ENCODE data around the gene ARHGAP10.

Gene ARHGAP10

GRCh38 chr4:147760695-147761094, 28.8 kb downstream of the ARHGAP10 start:
- no peak for ATAC-seq (ENCODE audit: insufficient read depth, low read depth)
- H3K27ac ChIP-seq (ENCODE audit: low read length): no peak overlapping the region

GRCh38 chr4:147761218-147761883, 29.5 kb downstream of the ARHGAP10 start:
- H2AFZ ChIP-seq (ENCODE audit: low read depth, low read length): no peak overlapping the region
- no peaks in the 10 kb centered on the region for H3K9me3 ChIP-seq (ENCODE audit: insufficient read depth, low read length, severe bottlenecking)
- H3K27me3 ChIP-seq (ENCODE audit: insufficient read depth, low read length, poor library complexity): no peaks in the 10 kb centered on the region
- ATAC-seq (ENCODE audit: insufficient read depth, low read depth) (no peak), DNase-seq (no peak)
- H3K79me2 ChIP-seq (ENCODE audit: insufficient read depth, low read length): no peaks in the 10 kb centered on the region
- no peaks in the 10 kb centered on the region for H4K20me1 ChIP-seq (ENCODE audit: insufficient read depth, low read length)
- no peaks in the 10 kb centered on the region for H3K36me3 ChIP-seq (ENCODE audit: insufficient read depth, low read length)
- no peak overlapping the region for H3K4me3 ChIP-seq (ENCODE audit: low read depth in 1 of 2, low read length in 2 of 2)
- no peak for TF ChIP-seq EZH2 (IDR thresholded peaks at IDR 0.05; ENCODE audit: borderline replicate concordance, low read depth, low read length, severe bottlenecking)
- TF ChIP-seq CTCF (IDR thresholded peaks at IDR 0.05; ENCODE audit: borderline replicate concordance, extremely low read depth, low read length, poor library complexity, severe bottlenecking): no peak
- H3K4me2 ChIP-seq (ENCODE audit: insufficient read depth, low read length): no peak overlapping the region
- H3K4me1 ChIP-seq (ENCODE audit: insufficient read depth, low read length): no peaks in the 10 kb centered on the region
- H3K27ac ChIP-seq (ENCODE audit: low read length): no peak overlapping the region
- H3K9ac ChIP-seq (ENCODE audit: low read depth, low read length): no peak overlapping the region

More at GRCh38 chr4:147760695-147761094, 28.8 kb downstream of the ARHGAP10 start:
- Histone ChIP-seq H3K4me2 (ENCODE audit: insufficient read depth, low read length) (no peak overlapping the region), H3K79me2 (ENCODE audit: insufficient read depth, low read length) (no peaks in the 10 kb centered on the region), H3K9me3 (ENCODE audit: insufficient read depth, low read length, severe bottlenecking) (no peaks in the 10 kb centered on the region), H4K20me1 (ENCODE audit: insufficient read depth, low read length) (no peaks in the 10 kb centered on the region), H3K4me1 (ENCODE audit: insufficient read depth, low read length) (no peaks in the 10 kb centered on the region), H2AFZ (ENCODE audit: low read depth, low read length) (no peak overlapping the region), H3K27me3 (ENCODE audit: insufficient read depth, low read length, poor library complexity) (no peaks in the 10 kb centered on the region), H3K4me3 (ENCODE audit: low read depth in 1 of 2, low read length in 2 of 2) (no peak overlapping the region), H3K9ac (ENCODE audit: low read depth, low read length) (no peak overlapping the region), H3K36me3 (ENCODE audit: insufficient read depth, low read length) (no peaks in the 10 kb centered on the region)
- TF ChIP-seq EZH2 (IDR thresholded peaks at IDR 0.05; ENCODE audit: borderline replicate concordance, low read depth, low read length, severe bottlenecking) (no peak), CTCF (IDR thresholded peaks at IDR 0.05; ENCODE audit: borderline replicate concordance, extremely low read depth, low read length, poor library complexity, severe bottlenecking) (no peak)
- DNase-seq: no peak

DNA sequence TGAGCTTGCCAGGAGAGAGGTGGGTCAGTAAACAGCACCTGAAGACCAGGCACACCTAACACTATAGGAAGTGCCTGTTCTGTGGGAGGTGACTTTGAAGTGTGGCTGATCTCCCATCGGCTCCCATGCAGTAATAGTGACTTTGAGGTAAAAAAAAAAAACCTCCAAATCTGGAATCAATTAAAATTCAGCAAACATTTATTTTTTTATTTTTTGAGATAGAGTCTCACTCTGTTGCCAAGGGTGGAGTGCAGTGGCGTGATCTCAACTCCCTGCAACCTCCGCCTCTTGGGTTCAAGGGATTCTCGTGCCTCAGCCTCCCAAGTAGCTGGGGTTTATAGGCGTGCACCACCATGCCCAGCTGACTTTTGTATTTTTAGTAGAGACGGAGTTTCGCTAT, 32.4 kb downstream of the ARHGAP10 start:
- H3K27me3 ChIP-seq (ENCODE audit: insufficient read depth, low read length, poor library complexity): no peaks in the 10 kb centered on the region
- TF ChIP-seq CTCF (IDR thresholded peaks at IDR 0.05; ENCODE audit: borderline replicate concordance, extremely low read depth, low read length, poor library complexity, severe bottlenecking) (no peak), EZH2 (IDR thresholded peaks at IDR 0.05; ENCODE audit: borderline replicate concordance, low read depth, low read length, severe bottlenecking) (no peak)

More for the DNA sequence above, 32.4 kb downstream of the ARHGAP10 start:
- no peaks in the 10 kb centered on the region for H3K79me2 ChIP-seq (ENCODE audit: insufficient read depth, low read length)
- no peaks in the 10 kb centered on the region for H3K4me1 ChIP-seq (ENCODE audit: insufficient read depth, low read length)
- no peak overlapping the region for H3K4me2 ChIP-seq (ENCODE audit: insufficient read depth, low read length)
- H3K27ac ChIP-seq (ENCODE audit: low read length): no peak overlapping the region
- no peak overlapping the region for H2AFZ ChIP-seq (ENCODE audit: low read depth, low read length)
- no peak for ATAC-seq (ENCODE audit: insufficient read depth, low read depth)
- H3K4me3 ChIP-seq (ENCODE audit: low read depth in 1 of 2, low read length in 2 of 2): no peak overlapping the region
- no peak for DNase-seq
- no peak overlapping the region for H3K9ac ChIP-seq (ENCODE audit: low read depth, low read length)
- H4K20me1 ChIP-seq (ENCODE audit: insufficient read depth, low read length): no peaks in the 10 kb centered on the region
- no peaks in the 10 kb centered on the region for H3K36me3 ChIP-seq (ENCODE audit: insufficient read depth, low read length)
- H3K9me3 ChIP-seq (ENCODE audit: insufficient read depth, low read length, severe bottlenecking): no peaks in the 10 kb centered on the region

All from DND-41 (cell line).